GM12878 (cell line): ENCODE data around the gene LTBP4. TPM values are rescaled to one million over a fixed set of nuclear protein-coding genes. Genes with fewer than 3 reads are reported as not detected.

Experiments
- BCL11A ChIP-seq: IDR thresholded peaks from 2 replicates; pipeline ENCODE4 v1.6.1; 2011; ENCODE audit warnings: low read depth, low read length
- BHLHE40 ChIP-seq, 2 experiments: fragments of 450-650 bp in 1 of 2; IDR thresholded peaks; 2 replicates each; pipeline ENCODE4 v1.6.1; 2011 to 2017; ENCODE audit warnings: low read depth in 2 of 2, borderline replicate concordance in 1 of 2, improper control_type of control experiment in 1 of 2, low read length in 1 of 2, mild to moderate bottlenecking in 1 of 2
- CBFB ChIP-seq: IDR thresholded peaks from 2 replicates; pipeline ENCODE4 v1.6.1; 2016; ENCODE audit warnings: antibody characterized with exemption, low read depth
- CEBPB ChIP-seq, 2 experiments: fragments of 150-350 bp in 1 of 2; IDR thresholded peaks; 2 replicates each; pipeline ENCODE4 v1.6.1; 2012 to 2014; ENCODE audit warnings: low read depth in 2 of 2, low read length in 2 of 2, borderline replicate concordance in 1 of 2, inconsistent platforms in 1 of 2
- CHD2 ChIP-seq: IDR thresholded peaks from 2 replicates; pipeline ENCODE4 v1.6.1; 2011; ENCODE audit warnings: low read depth, low read length, improper control_type of control experiment, borderline replicate concordance
- CUX1 ChIP-seq: IDR thresholded peaks from 2 replicates; pipeline ENCODE4 v1.6.1; 2012; ENCODE audit warnings: improper control_type of control experiment, low read depth, low read length; ENCODE audit not compliant: insufficient replicate concordance
- EGR1 ChIP-seq, 2 experiments: IDR thresholded peaks; 1 replicate in 1 of 2; 2 replicates in 1 of 2; pipeline ENCODE4 v1.6.1; 2011 to 2012; ENCODE audit warnings: low read depth in 2 of 2, low read length in 2 of 2, borderline replicate concordance in 1 of 2, mild to moderate bottlenecking in 1 of 2, moderate library complexity in 1 of 2
- ESRRA ChIP-seq: IDR thresholded peaks from 2 replicates; pipeline ENCODE4 v1.6.1; 2012; ENCODE audit warnings: mild to moderate bottlenecking, low read length, improper control_type of control experiment
- HDAC2 ChIP-seq: fragments of 200-600 bp; sonication (generic); IDR thresholded peaks from 2 replicates; pipeline ENCODE4 v1.6.1; 2017
- JUNB ChIP-seq: IDR thresholded peaks from 2 replicates; pipeline ENCODE4 v1.6.1; 2016; ENCODE audit warnings: antibody characterized with exemption, mild to moderate bottlenecking
- JUND ChIP-seq: IDR thresholded peaks from 2 replicates; pipeline ENCODE4 v1.6.1; 2012; ENCODE audit warnings: low read depth, mild to moderate bottlenecking, low read length, improper control_type of control experiment, moderate library complexity
- LARP7 ChIP-seq: fragments of 450-650 bp; IDR thresholded peaks from 2 replicates; pipeline ENCODE4 v1.6.1; 2017; ENCODE audit warnings: mild to moderate bottlenecking
- RAD21 ChIP-seq: IDR thresholded peaks from 2 replicates; pipeline ENCODE4 v1.6.1; 2011; ENCODE audit warnings: mild to moderate bottlenecking, low read depth, low read length, moderate library complexity; ENCODE audit not compliant: insufficient read depth
- RELB ChIP-seq: fragments of 450-650 bp; IDR thresholded peaks from 2 replicates; pipeline ENCODE4 v1.6.1; 2017; ENCODE audit warnings: low read depth, mild to moderate bottlenecking, moderate library complexity
- TBL1XR1 ChIP-seq: IDR thresholded peaks from 2 replicates; pipeline ENCODE4 v1.6.1; 2012; ENCODE audit warnings: low read depth, low read length, improper control_type of control experiment
- WRNIP1 ChIP-seq: IDR thresholded peaks from 2 replicates; pipeline ENCODE4 v1.6.1; 2011; ENCODE audit warnings: low read depth, low read length, improper control_type of control experiment, borderline replicate concordance
- ZNF622 ChIP-seq: fragments of 450-650 bp; IDR thresholded peaks from 2 replicates; pipeline ENCODE4 v1.6.1; 2017; ENCODE audit warnings: mild to moderate bottlenecking, inconsistent platforms
- polyA plus RNA-seq, 11 experiments: library from polyadenylated mRNA; depleted of rRNA in 4 of 11; unstranded in 6 of 11; stranded (reverse) in 5 of 11; fragments of >200 nt; fragmentation: Nextera tagmentation in 4 of 11; fragmentation: Illumina TruSeq in 1 of 11; extraction: Ambion mirVana in 4 of 11; extraction: Trizol in 1 of 11; gene quantifications; 1 replicate in 1 of 11; 2 replicates in 10 of 11; pipeline versions ENCODE4 v1.2.1 to v1.2.3, GENCODE V29; 2011 to 2016; ENCODE audit warnings: inconsistent platforms in 2 of 11, missing spikeins in 2 of 11, low read depth in 1 of 11
- total RNA-seq, 4 experiments: library from RNA; depleted of rRNA in 3 of 4; stranded (reverse); fragments of >200 nt in 3 of 4; fragmentation: Illumina TruSeq in 1 of 4; extraction: Trizol in 1 of 4; gene quantifications; 2 replicates each; pipeline versions ENCODE4 v1.2.1 to v1.2.3, GENCODE V29; 2013 to 2021
- TF ChIP-seq, protein P1 (sequence below): fragments of 450-650 bp; IDR thresholded peaks from 2 replicates; pipeline ENCODE4 v1.6.1; 2016; ENCODE audit warnings: mild to moderate bottlenecking
- TF ChIP-seq, protein P2 (sequence below): fragments of 450-650 bp; IDR thresholded peaks from 2 replicates; pipeline ENCODE4 v1.6.1; 2017; ENCODE audit warnings: mild to moderate bottlenecking, low read depth, inconsistent platforms; ENCODE audit not compliant: poor library complexity, severe bottlenecking

Gene LTBP4
- total and polyA plus RNA-seq, 10 of the 15 experiments (the other 5 are each of a cell fraction or from before 2014, with no cell fraction given) = 0.09 to 34.6 (median 8.5) TPM; not detected in 1

DNA sequence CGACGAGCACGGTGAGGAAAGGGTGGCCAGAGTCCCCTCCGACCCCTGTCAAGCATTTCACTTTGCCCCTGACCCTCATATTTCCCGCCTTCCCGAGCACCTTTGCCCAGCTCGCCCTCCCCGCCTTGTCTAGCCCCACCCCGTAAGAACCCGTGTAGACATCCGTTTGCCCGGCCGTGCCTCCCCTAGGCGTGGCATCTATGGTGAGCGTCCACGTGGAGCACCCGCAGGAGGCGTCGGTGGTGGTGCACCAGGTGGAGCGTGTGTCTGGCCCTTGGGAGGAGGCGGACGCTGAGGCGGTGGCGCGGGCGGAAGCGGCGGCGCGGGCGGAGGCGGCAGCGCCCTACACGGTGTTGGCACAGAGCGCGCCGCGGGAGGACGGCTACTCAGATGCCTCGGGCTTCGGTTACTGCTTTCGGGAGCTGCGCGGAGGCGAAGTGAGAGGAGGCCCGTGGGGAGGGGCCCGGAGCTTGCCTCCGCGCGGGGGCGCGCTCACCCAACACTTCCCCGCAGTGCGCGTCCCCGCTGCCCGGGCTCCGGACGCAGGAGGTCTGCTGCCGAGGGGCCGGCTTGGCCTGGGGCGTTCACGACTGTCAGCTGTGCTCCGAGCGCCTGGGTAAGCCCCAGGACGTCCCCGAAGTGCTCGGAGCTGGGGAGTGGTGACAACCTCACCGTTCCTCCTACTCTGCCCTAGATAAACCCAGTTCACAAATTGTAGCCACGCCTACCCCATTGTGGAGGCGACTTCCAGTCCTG lies 4.2 kb downstream of the LTBP4 start (continued):
- TF ChIP-seq TBL1XR1 (no peak), RAD21 (peak; percentile 34; the same call in 1 of the 2 replicates), CHD2 (no peak), BCL11A (no peak), JUNB (no peak), CUX1 (no peak), JUND (no peak), HDAC2 (no peak), BHLHE40 (IDR thresholded peaks at IDR 0.05; ENCODE audit: borderline replicate concordance in 1 of 2, low read depth in 2 of 2, low read length in 1 of 2) (peak in 1 of 2 experiments; percentile 59; a peak in 2 of 4 replicates), RELB (no peak), EGR1 (IDR thresholded peaks at IDR 0.05; ENCODE audit: borderline replicate concordance in 1 of 2, low read depth in 2 of 2, low read length in 2 of 2) (no peak), LARP7 (peak; percentile 87; the same call in 1 of the 2 replicates), ZNF622 (no peak), CBFB (no peak), ESRRA (no peak), CEBPB (IDR thresholded peaks at IDR 0.05; ENCODE audit: borderline replicate concordance in 1 of 2, low read depth in 2 of 2, low read length in 2 of 2) (no peak), WRNIP1 (no peak)
- TF ChIP-seq, protein P1, sequence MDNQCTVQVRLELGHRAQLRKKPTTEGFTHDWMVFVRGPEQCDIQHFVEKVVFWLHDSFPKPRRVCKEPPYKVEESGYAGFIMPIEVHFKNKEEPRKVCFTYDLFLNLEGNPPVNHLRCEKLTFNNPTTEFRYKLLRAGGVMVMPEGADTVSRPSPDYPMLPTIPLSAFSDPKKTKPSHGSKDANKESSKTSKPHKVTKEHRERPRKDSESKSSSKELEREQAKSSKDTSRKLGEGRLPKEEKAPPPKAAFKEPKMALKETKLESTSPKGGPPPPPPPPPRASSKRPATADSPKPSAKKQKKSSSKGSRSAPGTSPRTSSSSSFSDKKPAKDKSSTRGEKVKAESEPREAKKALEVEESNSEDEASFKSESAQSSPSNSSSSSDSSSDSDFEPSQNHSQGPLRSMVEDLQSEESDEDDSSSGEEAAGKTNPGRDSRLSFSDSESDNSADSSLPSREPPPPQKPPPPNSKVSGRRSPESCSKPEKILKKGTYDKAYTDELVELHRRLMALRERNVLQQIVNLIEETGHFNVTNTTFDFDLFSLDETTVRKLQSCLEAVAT = no peak
- TF ChIP-seq, protein P2, sequence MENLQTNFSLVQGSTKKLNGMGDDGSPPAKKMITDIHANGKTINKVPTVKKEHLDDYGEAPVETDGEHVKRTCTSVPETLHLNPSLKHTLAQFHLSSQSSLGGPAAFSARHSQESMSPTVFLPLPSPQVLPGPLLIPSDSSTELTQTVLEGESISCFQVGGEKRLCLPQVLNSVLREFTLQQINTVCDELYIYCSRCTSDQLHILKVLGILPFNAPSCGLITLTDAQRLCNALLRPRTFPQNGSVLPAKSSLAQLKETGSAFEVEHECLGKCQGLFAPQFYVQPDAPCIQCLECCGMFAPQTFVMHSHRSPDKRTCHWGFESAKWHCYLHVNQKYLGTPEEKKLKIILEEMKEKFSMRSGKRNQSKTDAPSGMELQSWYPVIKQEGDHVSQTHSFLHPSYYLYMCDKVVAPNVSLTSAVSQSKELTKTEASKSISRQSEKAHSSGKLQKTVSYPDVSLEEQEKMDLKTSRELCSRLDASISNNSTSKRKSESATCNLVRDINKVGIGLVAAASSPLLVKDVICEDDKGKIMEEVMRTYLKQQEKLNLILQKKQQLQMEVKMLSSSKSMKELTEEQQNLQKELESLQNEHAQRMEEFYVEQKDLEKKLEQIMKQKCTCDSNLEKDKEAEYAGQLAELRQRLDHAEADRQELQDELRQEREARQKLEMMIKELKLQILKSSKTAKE = no peak
